HepG2 (cell line): ENCODE results near the gene NLRP12. TPM values are rescaled to one million over a fixed set of nuclear protein-coding genes. Genes with fewer than 3 reads are reported as not detected.

ENCODE experiments used
- ELF3 ChIP-seq: IDR thresholded peaks from 2 replicates; pipeline ENCODE4 v1.6.1; 2016; ENCODE audit warnings: missing genetic modification reagents, missing compliant biosample characterization
- HIVEP1 ChIP-seq: sonication (generic); formaldehyde crosslinking; IDR thresholded peaks from 2 replicates; pipeline ENCODE4 v1.4.0; 2020; ENCODE audit warnings: mild to moderate bottlenecking, missing genetic modification reagents
- KDM1A ChIP-seq: IDR thresholded peaks from 2 replicates; pipeline ENCODE4 v1.6.1; 2016; ENCODE audit warnings: missing compliant biosample characterization
- ONECUT2 ChIP-seq: sonication (generic); formaldehyde crosslinking; IDR thresholded peaks from 2 replicates; pipeline ENCODE4 v1.4.0; 2020; ENCODE audit warnings: missing genetic modification reagents
- POLR2G ChIP-seq: fragments of 200-400 bp; formaldehyde crosslinking; IDR thresholded peaks from 2 replicates; pipeline ENCODE4 v1.6.1; 2018; ENCODE audit warnings: mild to moderate bottlenecking, low read depth, low read length, moderate library complexity
- SMARCE1 ChIP-seq: fragments of 450-650 bp; IDR thresholded peaks from 2 replicates; pipeline ENCODE4 v1.6.1; 2017; ENCODE audit warnings: borderline replicate concordance
- ZFP82 ChIP-seq: sonication (generic); formaldehyde crosslinking; IDR thresholded peaks from 2 replicates; pipeline ENCODE4 v1.5.1; 2020; ENCODE audit warnings: mild to moderate bottlenecking, missing genetic modification reagents, borderline replicate concordance
- ZNF235 ChIP-seq: sonication (generic); formaldehyde crosslinking; IDR thresholded peaks from 2 replicates; pipeline ENCODE4 v1.8.1; 2023; ENCODE audit warnings: mild to moderate bottlenecking, missing genetic modification reagents, borderline replicate concordance
- ZNF260 ChIP-seq: sonication (generic); formaldehyde crosslinking; IDR thresholded peaks from 2 replicates; pipeline ENCODE4 v1.4.0; 2020; ENCODE audit warnings: missing genetic modification reagents, low read depth, mild to moderate bottlenecking, borderline replicate concordance
- ZNF264 ChIP-seq: sonication (generic); formaldehyde crosslinking; IDR thresholded peaks from 2 replicates; pipeline ENCODE4 v1.4.0; 2020; ENCODE audit warnings: missing genetic modification reagents
- ZNF567 ChIP-seq: sonication (generic); formaldehyde crosslinking; IDR thresholded peaks from 2 replicates; pipeline ENCODE4 v1.8.1; 2023; ENCODE audit warnings: mild to moderate bottlenecking, missing genetic modification reagents, borderline replicate concordance
- ZNF747 ChIP-seq: sonication (generic); formaldehyde crosslinking; IDR thresholded peaks from 2 replicates; pipeline ENCODE4 v1.8.1; 2023; ENCODE audit warnings: missing genetic modification reagents, mild to moderate bottlenecking, borderline replicate concordance
- ZNF784 ChIP-seq: sonication (generic); formaldehyde crosslinking; IDR thresholded peaks from 2 replicates; pipeline ENCODE4 v1.5.1; 2020; ENCODE audit warnings: missing genetic modification reagents, mild to moderate bottlenecking, borderline replicate concordance
- ZNF879 ChIP-seq: sonication (generic); formaldehyde crosslinking; IDR thresholded peaks from 2 replicates; pipeline ENCODE4 v1.8.1; 2023; ENCODE audit warnings: missing genetic modification reagents
- polyA plus RNA-seq, 8 experiments: library from polyadenylated mRNA; depleted of rRNA in 3 of 8; stranded (reverse) in 7 of 8; unstranded in 1 of 8; fragments of >200 nt; fragmentation: Illumina TruSeq in 4 of 8; extraction: Trizol in 4 of 8; gene quantifications; 2 replicates each; pipeline versions ENCODE4 v1.2.1 to v1.2.3, GENCODE V29; 2011 to 2016; ENCODE audit warnings: low read depth in 4 of 8, missing spikeins in 1 of 8, mixed read lengths in 1 of 8; ENCODE audit not compliant: insufficient read depth in 1 of 8
- total RNA-seq, 5 experiments: library from RNA; depleted of rRNA; stranded (reverse); fragments of >200 nt; fragmentation: Illumina TruSeq; extraction: Trizol; gene quantifications; 2 replicates each; pipeline ENCODE4 v1.2.3, GENCODE V29; 2016; ENCODE audit warnings: low read depth in 1 of 5
- TF ChIP-seq, protein P1 (sequence below): sonication (generic); formaldehyde crosslinking; IDR thresholded peaks from 2 replicates; pipeline ENCODE4 v1.9.0; 2022; ENCODE audit warnings: low read depth, missing genetic modification reagents
- TF ChIP-seq, protein P2 (sequence below): sonication (generic); formaldehyde crosslinking; IDR thresholded peaks from 2 replicates; pipeline ENCODE4 v1.5.1; 2020; ENCODE audit warnings: mild to moderate bottlenecking, missing genetic modification reagents, borderline replicate concordance
- TF ChIP-seq, protein P3 (sequence below): IDR thresholded peaks from 2 replicates; pipeline ENCODE4 v1.6.1; 2016; ENCODE audit warnings: missing genetic modification reagents, missing compliant biosample characterization
- TF ChIP-seq, protein P4 (sequence below): sonication (generic); formaldehyde crosslinking; IDR thresholded peaks from 2 replicates; pipeline ENCODE4 v1.4.0; 2020; ENCODE audit warnings: missing genetic modification reagents
- TF ChIP-seq, protein P5 (sequence below): sonication (generic); formaldehyde crosslinking; IDR thresholded peaks from 2 replicates; pipeline ENCODE4; 2020; ENCODE audit warnings: missing genetic modification reagents, mild to moderate bottlenecking, borderline replicate concordance

Gene NLRP12
- total and polyA plus RNA-seq, 2 of the 13 experiments (the other 11 are each of a cell fraction or from before 2014, with no cell fraction given) = 0.15 to 0.20 TPM

- TF ChIP-seq, protein P1, sequence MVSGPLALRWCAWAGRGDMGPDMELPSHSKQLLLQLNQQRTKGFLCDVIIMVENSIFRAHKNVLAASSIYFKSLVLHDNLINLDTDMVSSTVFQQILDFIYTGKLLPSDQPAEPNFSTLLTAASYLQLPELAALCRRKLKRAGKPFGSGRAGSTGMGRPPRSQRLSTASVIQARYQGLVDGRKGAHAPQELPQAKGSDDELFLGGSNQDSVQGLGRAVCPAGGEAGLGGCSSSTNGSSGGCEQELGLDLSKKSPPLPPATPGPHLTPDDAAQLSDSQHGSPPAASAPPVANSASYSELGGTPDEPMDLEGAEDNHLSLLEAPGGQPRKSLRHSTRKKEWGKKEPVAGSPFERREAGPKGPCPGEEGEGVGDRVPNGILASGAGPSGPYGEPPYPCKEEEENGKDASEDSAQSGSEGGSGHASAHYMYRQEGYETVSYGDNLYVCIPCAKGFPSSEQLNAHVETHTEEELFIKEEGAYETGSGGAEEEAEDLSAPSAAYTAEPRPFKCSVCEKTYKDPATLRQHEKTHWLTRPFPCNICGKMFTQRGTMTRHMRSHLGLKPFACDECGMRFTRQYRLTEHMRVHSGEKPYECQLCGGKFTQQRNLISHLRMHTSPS = peak; percentile 45; the same call in 1 of the 2 replicates
- TF ChIP-seq HIVEP1 (CRISPR knock-in tag) (peak; percentile 39), ZNF235 (peak; percentile 39; the same call in 1 of the 2 replicates), ELF3 (CRISPR knock-in tag) (0 out of 2 replicates have a peak, but pooled peaks have one; percentile 11), ONECUT2 (CRISPR knock-in tag) (no peak), ZNF747 (CRISPR knock-in tag) (no peak), ZNF567 (CRISPR knock-in tag) (no peak), KDM1A (CRISPR knock-in tag) (no peak; the same call in 1 of the 2 replicates), SMARCE1 (no peak), ZNF879 (CRISPR knock-in tag) (no peak), ZFP82 (no peak), ZNF264 (no peak), ZNF784 (CRISPR knock-in tag) (peak; percentile 40; the same call in 1 of the 2 replicates), POLR2G (peak; percentile 86), ZNF260 (no peak)
- TF ChIP-seq, protein P2, sequence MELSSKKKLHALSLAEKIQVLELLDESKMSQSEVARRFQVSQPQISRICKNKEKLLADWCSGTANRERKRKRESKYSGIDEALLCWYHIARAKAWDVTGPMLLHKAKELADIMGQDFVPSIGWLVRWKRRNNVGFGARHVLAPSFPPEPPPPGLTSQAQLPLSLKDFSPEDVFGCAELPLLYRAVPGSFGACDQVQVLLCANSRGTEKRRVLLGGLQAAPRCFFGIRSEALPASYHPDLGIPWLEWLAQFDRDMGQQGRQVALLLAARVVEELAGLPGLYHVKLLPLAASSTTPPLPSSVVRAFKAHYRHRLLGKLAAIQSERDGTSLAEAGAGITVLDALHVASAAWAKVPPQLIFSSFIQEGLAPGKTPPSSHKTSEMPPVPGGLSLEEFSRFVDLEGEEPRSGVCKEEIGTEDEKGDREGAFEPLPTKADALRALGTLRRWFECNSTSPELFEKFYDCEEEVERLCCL = no peak
- TF ChIP-seq, protein P3, sequence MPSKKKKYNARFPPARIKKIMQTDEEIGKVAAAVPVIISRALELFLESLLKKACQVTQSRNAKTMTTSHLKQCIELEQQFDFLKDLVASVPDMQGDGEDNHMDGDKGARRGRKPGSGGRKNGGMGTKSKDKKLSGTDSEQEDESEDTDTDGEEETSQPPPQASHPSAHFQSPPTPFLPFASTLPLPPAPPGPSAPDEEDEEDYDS (CRISPR knock-in tag) = peak; percentile 59; the same call in 1 of the 2 replicates
- TF ChIP-seq, protein P4, sequence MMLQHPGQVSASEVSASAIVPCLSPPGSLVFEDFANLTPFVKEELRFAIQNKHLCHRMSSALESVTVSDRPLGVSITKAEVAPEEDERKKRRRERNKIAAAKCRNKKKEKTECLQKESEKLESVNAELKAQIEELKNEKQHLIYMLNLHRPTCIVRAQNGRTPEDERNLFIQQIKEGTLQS (CRISPR knock-in tag) = peak; percentile 65; the same call in 1 of the 2 replicates
- TF ChIP-seq, protein P5, sequence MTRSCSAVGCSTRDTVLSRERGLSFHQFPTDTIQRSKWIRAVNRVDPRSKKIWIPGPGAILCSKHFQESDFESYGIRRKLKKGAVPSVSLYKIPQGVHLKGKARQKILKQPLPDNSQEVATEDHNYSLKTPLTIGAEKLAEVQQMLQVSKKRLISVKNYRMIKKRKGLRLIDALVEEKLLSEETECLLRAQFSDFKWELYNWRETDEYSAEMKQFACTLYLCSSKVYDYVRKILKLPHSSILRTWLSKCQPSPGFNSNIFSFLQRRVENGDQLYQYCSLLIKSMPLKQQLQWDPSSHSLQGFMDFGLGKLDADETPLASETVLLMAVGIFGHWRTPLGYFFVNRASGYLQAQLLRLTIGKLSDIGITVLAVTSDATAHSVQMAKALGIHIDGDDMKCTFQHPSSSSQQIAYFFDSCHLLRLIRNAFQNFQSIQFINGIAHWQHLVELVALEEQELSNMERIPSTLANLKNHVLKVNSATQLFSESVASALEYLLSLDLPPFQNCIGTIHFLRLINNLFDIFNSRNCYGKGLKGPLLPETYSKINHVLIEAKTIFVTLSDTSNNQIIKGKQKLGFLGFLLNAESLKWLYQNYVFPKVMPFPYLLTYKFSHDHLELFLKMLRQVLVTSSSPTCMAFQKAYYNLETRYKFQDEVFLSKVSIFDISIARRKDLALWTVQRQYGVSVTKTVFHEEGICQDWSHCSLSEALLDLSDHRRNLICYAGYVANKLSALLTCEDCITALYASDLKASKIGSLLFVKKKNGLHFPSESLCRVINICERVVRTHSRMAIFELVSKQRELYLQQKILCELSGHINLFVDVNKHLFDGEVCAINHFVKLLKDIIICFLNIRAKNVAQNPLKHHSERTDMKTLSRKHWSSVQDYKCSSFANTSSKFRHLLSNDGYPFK (CRISPR knock-in tag) = no peak
These were observed 42.1 kb upstream of the NLRP12 start (continued) for GRCh38 chr19:53865918-53866864.
